CD4-positive, alpha-beta T cell treated with Interferon alpha-2 for 1 hour (primary cell): ENCODE measurements around the gene SLC4A3.

ENCODE experiments used
- DNase-seq, 2 donors: peaks; one replicate each; pipeline ENCODE4 v3.0.0-alpha.2; 2020 to 2022

SLC4A3 gene

DNA sequence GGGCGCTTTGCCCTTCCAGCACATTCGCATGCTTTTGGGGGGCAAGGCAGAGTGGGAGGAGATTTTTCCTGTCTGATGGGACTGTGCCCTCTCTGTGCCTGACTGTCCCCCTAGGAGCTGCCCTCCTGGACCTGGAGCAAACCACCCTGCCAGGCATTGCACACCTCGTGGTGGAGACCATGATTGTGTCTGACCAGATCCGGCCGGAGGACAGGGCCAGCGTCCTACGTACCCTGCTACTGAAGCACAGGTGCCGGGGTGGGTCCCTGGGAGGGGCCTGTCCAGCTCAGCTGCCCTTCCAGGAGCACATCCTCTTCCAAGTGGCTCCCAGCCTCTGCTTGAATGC is 5.3 kb downstream of the SLC4A3 start:
- DNase-seq = no peak

DNA sequence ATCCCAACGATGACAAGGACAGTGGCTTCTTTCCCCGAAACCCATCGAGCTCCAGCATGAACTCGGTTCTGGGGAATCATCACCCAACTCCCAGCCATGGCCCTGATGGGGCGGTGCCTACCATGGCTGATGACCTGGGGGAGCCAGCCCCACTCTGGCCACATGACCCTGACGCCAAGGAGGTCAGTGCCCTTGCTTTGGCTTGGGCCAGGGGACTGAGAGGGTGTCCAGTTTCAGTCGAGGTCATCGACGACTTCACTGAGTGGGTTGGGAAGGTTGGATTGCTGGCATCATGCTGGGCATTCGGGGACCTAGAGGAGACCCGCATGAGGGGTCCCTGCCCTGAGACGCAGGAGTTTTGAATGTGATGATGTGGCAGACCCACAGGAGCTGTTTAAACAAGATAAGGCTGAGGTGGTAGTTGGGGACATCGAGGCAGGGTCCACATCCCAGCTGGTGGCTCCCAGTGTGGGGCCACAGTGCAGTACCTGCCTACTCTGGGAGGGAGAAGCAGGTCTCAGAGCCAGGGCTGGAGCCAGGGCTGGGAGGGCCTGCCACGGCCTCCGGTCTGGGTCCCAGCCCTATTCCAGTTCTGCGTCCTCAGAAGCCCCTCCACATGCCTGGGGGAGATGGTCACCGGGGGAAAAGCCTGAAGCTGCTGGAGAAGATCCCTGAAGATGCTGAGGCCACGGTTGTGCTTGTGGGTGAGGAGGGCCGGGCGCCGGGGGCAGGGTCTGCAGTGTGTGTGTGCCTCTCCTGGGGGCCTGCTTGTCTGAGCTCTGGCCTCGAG is 6.0 kb downstream of the SLC4A3 start:
- no peak for DNase-seq

DNA sequence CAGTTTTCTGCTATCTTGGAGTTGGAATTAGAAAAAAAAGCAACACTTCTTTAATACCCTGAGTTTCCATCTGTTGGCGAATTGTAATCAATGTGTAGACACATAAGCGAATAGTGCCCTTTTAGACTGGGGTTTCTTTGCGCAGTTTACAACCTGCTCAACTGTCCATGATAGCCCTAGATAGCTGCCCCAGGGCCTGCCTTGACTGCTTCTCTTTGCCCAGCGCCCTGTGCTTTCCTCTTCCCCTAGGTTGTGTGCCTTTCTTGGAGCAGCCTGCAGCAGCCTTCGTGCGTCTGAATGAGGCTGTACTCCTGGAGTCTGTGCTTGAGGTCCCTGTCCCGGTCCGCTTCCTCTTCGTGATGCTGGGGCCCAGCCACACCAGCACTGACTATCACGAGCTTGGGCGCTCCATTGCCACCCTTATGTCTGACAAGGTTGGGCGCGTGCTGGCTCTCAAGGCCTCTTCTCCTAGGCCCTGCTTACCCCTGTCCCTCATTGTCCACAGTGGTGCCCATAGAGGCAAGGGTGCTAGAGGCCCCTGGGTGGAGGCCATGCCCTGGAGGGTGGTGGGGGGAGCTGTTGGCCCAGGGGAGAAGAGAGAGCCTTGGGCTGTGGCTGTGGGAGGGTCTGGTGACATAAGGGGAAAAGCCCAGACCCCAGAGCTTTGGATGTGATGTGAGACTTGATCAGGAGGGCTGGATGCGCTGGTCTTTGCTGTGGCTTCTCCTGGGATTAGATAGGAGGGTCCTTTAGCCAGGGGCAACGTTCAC is 6.9 kb downstream of the SLC4A3 start:
- no peak for DNase-seq

DNA sequence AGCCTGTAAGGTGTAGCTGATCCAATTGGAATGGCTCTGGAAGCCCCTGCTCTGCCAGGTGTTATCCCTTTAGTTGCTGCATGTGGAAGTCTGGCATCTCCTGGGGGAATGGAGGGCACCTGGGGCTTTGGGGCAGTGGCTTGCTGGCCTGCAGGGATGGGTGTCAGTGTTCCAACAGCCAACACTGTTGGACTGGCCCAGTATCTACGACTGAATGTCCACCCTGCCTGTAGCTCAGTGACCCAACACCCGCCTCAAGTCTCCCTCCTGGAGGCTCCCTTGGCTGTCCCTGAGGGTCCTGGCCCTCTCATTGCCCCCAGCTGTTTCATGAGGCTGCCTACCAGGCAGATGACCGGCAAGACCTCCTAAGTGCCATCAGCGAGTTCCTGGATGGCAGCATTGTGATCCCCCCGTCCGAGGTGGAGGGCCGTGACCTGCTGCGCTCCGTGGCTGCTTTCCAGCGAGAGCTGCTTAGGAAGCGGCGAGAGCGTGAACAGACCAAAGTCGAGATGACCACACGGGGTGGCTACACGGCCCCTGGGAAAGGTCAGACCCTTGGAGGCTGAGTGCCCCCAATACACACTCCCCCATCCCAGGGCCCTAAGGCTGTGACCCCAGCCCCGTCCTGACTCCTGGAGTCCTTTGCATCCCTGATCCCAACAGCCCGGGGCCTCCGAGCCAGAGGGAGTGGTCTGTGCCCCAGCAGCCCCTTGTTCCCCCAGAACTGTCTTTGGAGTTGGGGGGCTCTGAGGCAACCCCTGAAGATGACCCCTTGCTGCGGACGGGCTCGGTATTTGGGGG is 7.7 kb downstream of the SLC4A3 start:
- no peak for DNase-seq

- no peak for DNase-seq
Observed at GRCh38 chr2:219636144-219636915, 8.9 kb downstream of the SLC4A3 start.

GRCh38 chr2:219636941-219637841 is 9.8 kb downstream of the SLC4A3 start:
- DNase-seq = no peak

GRCh38 chr2:219637842-219638185 is 10.4 kb downstream of the SLC4A3 start:
- no peak for DNase-seq

- DNase-seq = no peak
Observed at GRCh38 chr2:219638217-219638947, 11.0 kb downstream of the SLC4A3 start.

GRCh38 chr2:219638948-219639755 is 11.7 kb downstream of the SLC4A3 start:
- DNase-seq = peak in 1 of 2 donors; percentile 6

GRCh38 chr2:219641390-219642068 is 14.1 kb downstream of the SLC4A3 start:
- DNase-seq = no peak

- no peak for DNase-seq
Observed at GRCh38 chr2:219642069-219642454, 14.6 kb downstream of the SLC4A3 start.

DNA sequence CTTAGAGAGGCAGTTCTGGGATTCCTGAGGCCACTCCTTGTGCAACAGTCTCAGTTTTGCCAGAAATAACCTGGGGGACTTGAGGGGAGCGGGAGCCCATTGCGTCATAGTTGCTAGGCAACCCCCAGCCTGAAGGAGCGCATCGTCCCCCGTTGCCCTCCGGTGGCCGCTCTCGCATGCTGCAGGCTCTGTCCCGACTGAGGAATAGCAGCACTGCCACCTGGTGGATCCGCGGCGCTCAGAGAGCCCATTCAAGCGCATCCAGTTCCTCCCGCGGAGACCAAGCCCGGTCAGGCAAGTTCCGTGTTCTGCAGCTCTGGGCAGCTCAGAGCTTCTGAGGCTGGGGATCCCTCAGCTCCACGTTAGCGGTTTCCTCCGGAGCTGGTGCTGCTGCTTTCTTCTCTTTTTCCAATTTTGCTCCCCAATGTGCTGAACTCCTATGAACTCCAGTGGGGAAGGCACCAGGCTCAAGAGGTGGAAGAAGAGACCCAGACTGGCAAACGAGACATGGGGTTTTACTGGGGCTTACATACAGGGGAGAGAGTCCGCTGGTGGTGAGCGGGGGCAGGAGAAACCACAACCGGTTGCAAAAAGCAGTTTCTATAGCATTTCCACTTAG is 15.1 kb downstream of the SLC4A3 start:
- peak; percentile 89 to 92 for DNase-seq

- no peak for DNase-seq
Observed at GRCh38 chr2:219643084-219643473, 15.6 kb downstream of the SLC4A3 start.

DNA sequence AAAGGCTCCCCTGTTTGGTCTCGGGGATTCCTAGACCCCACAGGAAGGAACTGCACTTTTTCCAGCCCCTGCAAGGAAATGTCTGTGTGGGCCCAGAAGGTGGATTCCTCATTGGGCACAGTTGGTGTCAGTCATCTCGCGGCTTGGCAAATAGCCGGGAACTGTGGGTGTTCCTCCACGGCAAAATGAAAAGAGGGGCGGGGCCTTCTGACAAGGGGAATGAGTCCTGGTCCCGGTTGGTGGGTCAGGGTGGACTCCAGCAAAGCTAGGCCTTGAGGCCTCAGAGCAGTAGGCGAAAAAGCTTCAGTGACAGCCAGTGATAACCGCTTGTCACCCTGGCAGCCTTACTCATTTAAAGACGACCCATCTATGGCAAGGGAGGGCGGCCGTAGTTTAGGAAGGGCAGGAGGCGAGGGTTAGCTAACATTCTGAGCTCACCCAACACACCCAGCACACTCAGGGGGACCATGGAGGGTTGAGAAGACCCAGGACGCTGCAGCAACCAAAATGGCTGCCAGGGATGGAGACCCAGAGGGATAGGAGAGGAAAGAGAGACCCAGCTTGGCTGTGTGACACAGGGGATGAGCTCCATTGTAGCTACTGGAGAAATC is 16.5 kb downstream of the SLC4A3 start:
- DNase-seq = no peak

- no peak for DNase-seq
Observed at GRCh38 chr2:219644801-219645480, 17.5 kb downstream of the SLC4A3 start.

- DNase-seq = no peak
Observed at GRCh38 chr2:219645631-219646527, 18.4 kb downstream of the SLC4A3 start.

DNA sequence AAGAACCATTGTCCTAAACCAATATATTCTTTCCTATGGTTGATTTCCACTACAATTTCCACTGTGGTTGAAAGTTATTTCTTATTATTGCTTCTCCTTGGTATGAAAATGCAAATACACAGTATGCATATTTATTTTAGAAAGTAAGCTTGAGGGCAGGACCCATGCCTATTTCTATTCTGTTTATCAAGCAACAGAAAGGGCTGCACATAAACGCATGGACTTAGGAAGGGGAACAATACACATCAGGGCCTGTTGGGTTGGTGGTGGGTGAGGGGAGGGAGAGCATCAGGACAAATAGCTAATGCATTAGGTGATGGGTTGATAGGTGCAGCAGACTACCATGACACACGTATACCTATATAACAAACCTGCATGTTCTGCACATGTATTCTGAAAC is 20.7 kb downstream of the SLC4A3 start:
- DNase-seq = no peak
